HG03045 (cell line): ENCODE results near the gene BCKDHA.
"Not testable (repeated sequence)": the region's sequence is repeated elsewhere in the genome, so short reads cannot be mapped to it uniquely, and the experiment has no call there.

ENCODE experiments used
- ATAC-seq: cut with Tn5 transposase; IDR thresholded peaks from one replicate; pipeline ENCODE4 v1.9.1; 2021; ENCODE audit warnings: mild to moderate bottlenecking, moderate library complexity; ENCODE audit not compliant: unreplicated experiment

BCKDHA gene

GRCh38 chr19:41401483-41401882 lies 3.9 kb downstream of the BCKDHA start:
- ATAC-seq: no peak

DNA sequence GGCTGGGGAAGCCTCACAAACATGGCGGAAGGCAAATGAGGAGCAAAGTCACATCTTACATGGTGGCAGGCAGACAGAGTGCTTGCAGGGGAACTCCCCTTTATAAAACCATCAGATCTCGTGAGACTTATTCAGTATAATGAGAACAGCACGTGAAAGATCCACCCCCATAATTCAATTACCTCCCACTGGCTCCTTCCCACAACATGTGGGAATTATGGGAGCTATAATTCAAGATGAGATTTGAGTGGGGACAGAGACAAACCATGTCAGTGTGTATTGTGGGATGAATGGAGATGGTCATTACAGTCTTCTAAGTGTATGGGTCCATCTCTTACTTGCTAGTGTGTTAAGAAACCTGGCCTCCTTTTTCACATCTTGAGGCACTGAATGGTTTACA lies 4.4 kb downstream of the BCKDHA start:
- no peak for ATAC-seq

GRCh38 chr19:41403181-41403970 lies 5.8 kb downstream of the BCKDHA start:
- no peak for ATAC-seq

GRCh38 chr19:41405776-41406175 lies 8.2 kb downstream of the BCKDHA start:
- ATAC-seq: no peak

GRCh38 chr19:41407271-41407670 lies 9.7 kb downstream of the BCKDHA start:
- ATAC-seq: no peak

GRCh38 chr19:41408256-41408655 lies 10.6 kb downstream of the BCKDHA start:
- ATAC-seq: no peak

DNA sequence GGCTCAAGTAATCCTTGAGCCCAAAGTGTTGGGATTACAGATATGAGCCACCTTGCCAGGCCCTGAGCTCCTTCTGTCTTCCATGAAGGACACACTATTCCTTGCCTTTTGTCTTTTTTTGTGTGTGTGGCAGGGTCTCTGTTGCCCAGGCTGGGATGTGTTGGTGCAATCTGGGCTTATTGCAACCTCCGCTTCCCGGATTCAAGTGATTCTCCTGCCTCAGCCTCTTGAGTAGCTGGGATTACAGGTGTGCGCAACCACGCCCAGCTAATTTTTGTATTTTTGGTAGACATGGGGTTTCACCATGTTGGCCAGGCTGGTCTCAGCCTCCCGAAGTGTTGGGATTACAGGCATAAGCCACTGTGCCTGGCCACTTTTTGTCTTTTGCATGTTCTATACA lies 11.2 kb downstream of the BCKDHA start:
- ATAC-seq: not testable (repeated sequence)

DNA sequence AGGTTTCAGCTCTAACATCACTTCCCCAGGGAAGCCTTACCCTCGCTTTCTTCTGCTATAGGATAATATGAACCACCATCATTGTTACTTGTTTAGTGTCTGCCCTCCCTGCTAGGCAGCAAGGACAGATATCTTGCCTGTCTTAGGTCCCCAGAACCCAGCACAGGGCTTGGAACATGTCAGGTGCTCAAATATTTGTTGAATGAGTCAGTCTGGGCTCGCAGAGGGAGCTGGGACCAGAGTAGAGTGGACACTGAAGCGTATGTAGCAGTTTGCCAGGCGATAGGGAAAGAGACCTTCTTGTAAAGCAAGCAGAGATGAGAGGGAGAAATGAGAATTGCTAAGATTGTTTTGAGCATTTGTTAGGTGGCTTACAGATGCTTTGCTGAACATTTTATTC lies 11.7 kb downstream of the BCKDHA start:
- no peak for ATAC-seq

GRCh38 chr19:41410336-41411054 lies 12.9 kb downstream of the BCKDHA start:
- ATAC-seq: no peak

- no peak for ATAC-seq
Observed at GRCh38 chr19:41411100-41411967, 13.7 kb downstream of the BCKDHA start.

DNA sequence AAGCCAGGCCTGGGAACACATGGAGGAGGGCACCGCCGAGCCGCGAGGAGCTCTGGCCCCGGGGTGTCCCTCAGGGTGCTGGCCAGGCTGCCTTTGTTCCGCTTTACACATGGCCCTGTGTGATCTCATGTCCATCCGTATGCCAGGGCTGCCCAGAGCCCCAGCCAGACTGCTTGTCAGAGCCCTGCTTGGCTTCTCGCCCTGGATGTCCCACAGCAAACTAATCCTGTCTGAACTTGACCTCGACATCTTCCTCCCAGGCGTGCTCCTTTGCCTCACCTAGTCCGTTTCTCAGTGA lies 14.3 kb downstream of the BCKDHA start:
- ATAC-seq: no peak

DNA sequence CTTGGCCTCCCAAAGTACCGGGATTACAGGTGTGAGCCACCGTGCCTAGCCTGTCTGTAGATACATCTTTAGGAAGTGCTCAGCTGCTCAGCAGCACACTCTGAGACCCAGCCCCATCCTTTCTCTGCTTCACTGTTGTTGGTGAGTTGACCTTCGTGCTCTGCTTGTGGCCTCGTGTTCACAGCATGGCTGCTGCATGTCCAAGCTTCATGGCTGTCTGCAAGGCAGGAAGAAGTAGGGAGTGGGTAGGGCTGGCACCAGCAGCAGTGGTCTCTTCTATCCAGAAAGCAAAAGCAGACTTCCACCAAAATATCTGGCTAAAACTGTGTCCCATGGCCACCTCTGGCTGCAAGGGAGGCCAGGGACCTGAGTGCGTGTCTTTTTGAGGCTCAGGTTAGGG lies 15.3 kb downstream of the BCKDHA start:
- ATAC-seq: no peak

DNA sequence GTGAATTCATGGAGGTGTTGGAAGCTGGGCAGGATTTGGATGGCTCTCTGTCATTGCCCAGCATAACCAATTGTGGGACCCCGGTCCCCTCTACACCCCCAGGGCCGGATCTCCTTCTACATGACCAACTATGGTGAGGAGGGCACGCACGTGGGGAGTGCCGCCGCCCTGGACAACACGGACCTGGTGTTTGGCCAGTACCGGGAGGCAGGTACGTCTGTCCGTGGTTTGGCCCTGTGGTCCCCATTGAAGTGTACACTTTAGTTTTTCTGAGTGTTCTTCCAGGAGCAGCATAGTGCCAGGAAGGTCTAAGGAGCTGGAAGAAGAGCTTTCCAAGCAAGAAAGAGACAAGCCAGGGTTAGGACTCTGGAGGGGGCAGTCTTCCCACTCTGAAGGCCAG lies 16.3 kb downstream of the BCKDHA start:
- ATAC-seq: no peak

- ATAC-seq: no peak
Observed at GRCh38 chr19:41414461-41414860, 16.8 kb downstream of the BCKDHA start.

- ATAC-seq: no peak
Observed at GRCh38 chr19:41415154-41415571, 17.5 kb downstream of the BCKDHA start.

DNA sequence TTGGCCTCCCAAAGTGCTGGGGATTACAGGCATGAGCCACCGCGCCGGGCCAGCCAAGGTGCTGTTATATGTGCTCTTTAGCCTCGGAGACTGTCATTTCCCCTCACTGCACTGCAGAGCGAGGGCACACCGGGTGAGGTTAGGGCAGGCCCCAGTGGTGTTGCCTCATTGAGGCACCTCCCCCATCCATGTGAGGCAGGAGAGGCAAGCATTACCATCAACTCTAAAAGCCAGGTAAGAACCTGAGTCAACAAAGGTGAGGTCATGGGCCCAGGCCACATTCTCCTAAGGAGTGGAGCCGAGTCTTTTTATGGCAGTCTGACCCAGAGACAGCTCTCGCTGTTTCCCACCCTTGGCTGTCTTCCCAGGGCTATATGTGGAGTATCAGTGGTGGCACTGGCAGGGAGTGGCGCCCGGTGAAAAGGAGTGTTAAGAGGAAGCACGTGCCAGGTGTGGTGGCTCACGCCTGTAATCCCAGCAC lies 18.6 kb downstream of the BCKDHA start:
- no peak for ATAC-seq

GRCh38 chr19:41420101-41420880 lies 22.7 kb downstream of the BCKDHA start:
- no peak for ATAC-seq

DNA sequence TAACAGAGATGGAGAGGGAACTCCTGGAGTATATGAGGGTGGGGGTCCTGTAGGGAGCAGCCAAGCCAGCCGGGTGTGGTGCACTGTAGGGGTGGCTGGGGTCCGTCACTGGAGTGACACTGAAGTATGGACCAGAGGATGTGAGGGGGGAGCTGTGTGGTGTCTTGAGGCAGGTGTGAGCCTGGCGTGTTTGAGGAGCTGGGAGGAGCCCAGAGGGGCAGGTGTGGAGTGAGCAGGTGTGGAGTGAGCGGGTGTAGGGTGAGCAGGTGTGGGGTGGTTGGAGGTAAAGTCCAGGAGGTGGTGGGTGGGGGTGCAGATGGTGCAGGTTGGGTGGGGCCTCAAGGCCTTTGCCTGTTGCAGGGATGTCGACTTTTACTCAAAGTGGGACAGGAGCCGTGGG lies 23.7 kb downstream of the BCKDHA start:
- ATAC-seq: no peak

- ATAC-seq: no peak
Observed at GRCh38 chr19:41421973-41422372, 24.4 kb downstream of the BCKDHA start.

- ATAC-seq: no peak
Observed at GRCh38 chr19:41422456-41422855, 24.8 kb downstream of the BCKDHA start.

GRCh38 chr19:41422955-41423354 lies 25.3 kb downstream of the BCKDHA start:
- ATAC-seq: no peak
